ENCODE data around the gene HEXD.

DNA sequence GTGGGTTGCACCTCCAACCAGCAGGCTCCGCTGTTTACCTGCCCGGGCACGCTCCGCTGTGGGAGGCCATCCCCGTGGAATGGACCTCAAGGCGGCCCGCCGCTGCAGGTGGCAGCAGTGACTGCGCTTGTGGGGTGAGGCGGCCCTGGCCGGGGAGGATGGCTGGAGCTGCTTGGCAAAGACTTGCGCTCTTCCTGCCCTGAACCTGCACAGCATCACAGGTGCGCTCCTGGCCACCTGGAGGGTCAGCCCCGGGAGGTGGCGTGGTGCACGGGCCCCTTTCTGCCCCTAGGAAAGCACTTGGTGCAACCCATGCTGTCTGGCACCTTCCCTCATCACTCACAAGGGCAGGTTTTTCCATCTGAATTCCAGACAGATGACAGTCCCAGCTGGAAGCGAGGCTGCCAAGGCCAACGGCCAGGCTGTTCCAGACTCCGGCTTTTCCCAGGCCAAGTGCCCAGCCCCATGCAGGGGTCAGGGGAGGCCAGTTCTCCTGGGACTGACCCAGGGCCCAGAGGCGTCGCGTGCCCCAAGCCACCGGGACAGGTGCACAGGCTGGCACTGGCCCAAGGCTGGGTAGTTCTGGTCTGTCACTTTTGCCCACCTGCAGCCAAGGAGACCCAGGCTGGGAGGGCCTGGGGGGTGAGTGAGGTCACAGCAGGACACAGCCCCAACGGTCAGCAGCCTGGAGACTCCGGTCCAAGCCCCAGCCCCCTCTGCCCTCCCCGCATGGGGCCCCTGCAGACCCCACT, 33.2 kb upstream of the HEXD start:
- TF ChIP-seq POLR2A (IDR thresholded peaks at IDR 0.05; ENCODE audit: control extremely low read depth in 1 of 2, low read depth in 2 of 2, low read length in 2 of 2) = no peak
- no peak for TF ChIP-seq USF2 (IDR thresholded peaks at IDR 0.05; ENCODE audit: low read length)
- TF ChIP-seq CTCF (IDR thresholded peaks at IDR 0.05; ENCODE audit: control extremely low read depth in 1 of 3, insufficient read depth in 1 of 3, low read depth in 1 of 3, low read length in 3 of 3) = no peak
- TF ChIP-seq RXRA (IDR thresholded peaks at IDR 0.05; ENCODE audit: insufficient read depth, low read depth, low read length) = no peak
- TF ChIP-seq CHD1 (IDR thresholded peaks at IDR 0.05; ENCODE audit: low read depth, low read length) = no peak
- no peak for TF ChIP-seq SRF (IDR thresholded peaks at IDR 0.05; ENCODE audit: low read depth, low read length)
- no peak for TF ChIP-seq TEAD4 (IDR thresholded peaks at IDR 0.05; ENCODE audit: low read depth, low read length)
